HepG2 (cell line): ENCODE data around the gene RIPK3. TPM values are rescaled to one million over a fixed set of nuclear protein-coding genes. Genes with fewer than 3 reads are reported as not detected.
A peak's percentile ranks its signal among the peaks of the same experiment; 100 is the strongest.

ENCODE experiments used
- ADNP ChIP-seq: sonication (generic); formaldehyde crosslinking; IDR thresholded peaks from 2 replicates; pipeline ENCODE4 v1.4.0; 2020; ENCODE audit warnings: missing genetic modification reagents
- ARNTL ChIP-seq: sonication (generic); formaldehyde crosslinking; IDR thresholded peaks from 2 replicates; pipeline ENCODE4 v1.4.0; 2020; ENCODE audit warnings: mild to moderate bottlenecking, missing genetic modification reagents
- ELF3 ChIP-seq: IDR thresholded peaks from 2 replicates; pipeline ENCODE4 v1.6.1; 2016; ENCODE audit warnings: missing genetic modification reagents, missing compliant biosample characterization
- KDM1A ChIP-seq: IDR thresholded peaks from 2 replicates; pipeline ENCODE4 v1.6.1; 2016; ENCODE audit warnings: missing compliant biosample characterization
- KMT2A ChIP-seq: sonication (generic); formaldehyde crosslinking; IDR thresholded peaks from 2 replicates; pipeline ENCODE4 v1.4.0; 2020; ENCODE audit warnings: missing genetic modification reagents
- MTA1 ChIP-seq: sonication (generic); formaldehyde crosslinking; IDR thresholded peaks from 2 replicates; pipeline ENCODE4 v1.4.0; 2020; ENCODE audit warnings: missing genetic modification reagents, mild to moderate bottlenecking, borderline replicate concordance
- MXD4 ChIP-seq: IDR thresholded peaks from 2 replicates; pipeline ENCODE4 v1.6.1; 2016; ENCODE audit warnings: mild to moderate bottlenecking, missing biosample characterization, missing genetic modification reagents
- NFYB ChIP-seq: sonication (generic); formaldehyde crosslinking; IDR thresholded peaks from 2 replicates; pipeline ENCODE4 v1.4.0; 2020; ENCODE audit warnings: missing genetic modification reagents
- PAWR ChIP-seq: sonication (generic); formaldehyde crosslinking; IDR thresholded peaks from 2 replicates; pipeline ENCODE4 v1.4.0; 2020; ENCODE audit warnings: missing genetic modification reagents, mild to moderate bottlenecking, borderline replicate concordance
- ZFP1 ChIP-seq: IDR thresholded peaks from 2 replicates; pipeline ENCODE4 v1.6.1; 2016
- ZNF550 ChIP-seq: sonication (generic); formaldehyde crosslinking; IDR thresholded peaks from 2 replicates; pipeline ENCODE4 v1.4.0; 2020; ENCODE audit warnings: mild to moderate bottlenecking, missing genetic modification reagents, borderline replicate concordance
- ZNF564 ChIP-seq: sonication (generic); formaldehyde crosslinking; IDR thresholded peaks from 2 replicates; pipeline ENCODE4 v1.8.1; 2023; ENCODE audit warnings: mild to moderate bottlenecking, missing genetic modification reagents
- ZNF737 ChIP-seq: sonication (generic); formaldehyde crosslinking; IDR thresholded peaks from 2 replicates; pipeline ENCODE4 v1.5.0; 2020; ENCODE audit warnings: missing genetic modification reagents, mild to moderate bottlenecking, borderline replicate concordance
- ZNF749 ChIP-seq: sonication (generic); formaldehyde crosslinking; IDR thresholded peaks from 2 replicates; pipeline ENCODE4 v1.8.0; 2022; ENCODE audit warnings: mild to moderate bottlenecking, missing genetic modification reagents, moderate library complexity, borderline replicate concordance
- ZNF83 ChIP-seq: sonication (generic); formaldehyde crosslinking; IDR thresholded peaks from 2 replicates; pipeline ENCODE4 v1.4.0; 2020; ENCODE audit warnings: missing genetic modification reagents, mild to moderate bottlenecking, borderline replicate concordance
- ZSCAN31 ChIP-seq: sonication (generic); formaldehyde crosslinking; IDR thresholded peaks from 2 replicates; pipeline ENCODE4 v1.5.0; 2020; ENCODE audit warnings: low read depth, mild to moderate bottlenecking, missing genetic modification reagents
- polyA plus RNA-seq, 8 experiments: library from polyadenylated mRNA; depleted of rRNA in 3 of 8; stranded (reverse) in 7 of 8; unstranded in 1 of 8; fragments of >200 nt; fragmentation: Illumina TruSeq in 4 of 8; extraction: Trizol in 4 of 8; gene quantifications; 2 replicates each; pipeline versions ENCODE4 v1.2.1 to v1.2.3, GENCODE V29; 2011 to 2016; ENCODE audit warnings: low read depth in 4 of 8, missing spikeins in 1 of 8, mixed read lengths in 1 of 8; ENCODE audit not compliant: insufficient read depth in 1 of 8
- total RNA-seq, 5 experiments: library from RNA; depleted of rRNA; stranded (reverse); fragments of >200 nt; fragmentation: Illumina TruSeq; extraction: Trizol; gene quantifications; 2 replicates each; pipeline ENCODE4 v1.2.3, GENCODE V29; 2016; ENCODE audit warnings: low read depth in 1 of 5
- TF ChIP-seq, protein P1 (sequence below): sonication (generic); formaldehyde crosslinking; IDR thresholded peaks from 2 replicates; pipeline ENCODE4 v1.9.0; 2022; ENCODE audit warnings: low read depth, missing genetic modification reagents
- TF ChIP-seq, protein P2 (sequence below): sonication (generic); formaldehyde crosslinking; IDR thresholded peaks from 2 replicates; pipeline ENCODE4 v1.5.1; 2020; ENCODE audit warnings: missing genetic modification reagents, mild to moderate bottlenecking, borderline replicate concordance
- TF ChIP-seq, protein P3 (sequence below): sonication (generic); formaldehyde crosslinking; IDR thresholded peaks from 2 replicates; pipeline ENCODE4 v1.5.1; 2020; ENCODE audit warnings: mild to moderate bottlenecking, missing genetic modification reagents, moderate library complexity
- TF ChIP-seq, protein P4 (sequence below): sonication (generic); formaldehyde crosslinking; IDR thresholded peaks from 2 replicates; pipeline ENCODE4; 2020; ENCODE audit warnings: missing genetic modification reagents, mild to moderate bottlenecking, borderline replicate concordance
- TF ChIP-seq, protein P5 (sequence below): sonication (generic); formaldehyde crosslinking; IDR thresholded peaks from 2 replicates; pipeline ENCODE4 v1.4.0; 2020; ENCODE audit warnings: missing genetic modification reagents

Gene RIPK3
- total and polyA plus RNA-seq, 2 of the 13 experiments (the other 11 are each of a cell fraction or from before 2014, with no cell fraction given), result not detected

DNA sequence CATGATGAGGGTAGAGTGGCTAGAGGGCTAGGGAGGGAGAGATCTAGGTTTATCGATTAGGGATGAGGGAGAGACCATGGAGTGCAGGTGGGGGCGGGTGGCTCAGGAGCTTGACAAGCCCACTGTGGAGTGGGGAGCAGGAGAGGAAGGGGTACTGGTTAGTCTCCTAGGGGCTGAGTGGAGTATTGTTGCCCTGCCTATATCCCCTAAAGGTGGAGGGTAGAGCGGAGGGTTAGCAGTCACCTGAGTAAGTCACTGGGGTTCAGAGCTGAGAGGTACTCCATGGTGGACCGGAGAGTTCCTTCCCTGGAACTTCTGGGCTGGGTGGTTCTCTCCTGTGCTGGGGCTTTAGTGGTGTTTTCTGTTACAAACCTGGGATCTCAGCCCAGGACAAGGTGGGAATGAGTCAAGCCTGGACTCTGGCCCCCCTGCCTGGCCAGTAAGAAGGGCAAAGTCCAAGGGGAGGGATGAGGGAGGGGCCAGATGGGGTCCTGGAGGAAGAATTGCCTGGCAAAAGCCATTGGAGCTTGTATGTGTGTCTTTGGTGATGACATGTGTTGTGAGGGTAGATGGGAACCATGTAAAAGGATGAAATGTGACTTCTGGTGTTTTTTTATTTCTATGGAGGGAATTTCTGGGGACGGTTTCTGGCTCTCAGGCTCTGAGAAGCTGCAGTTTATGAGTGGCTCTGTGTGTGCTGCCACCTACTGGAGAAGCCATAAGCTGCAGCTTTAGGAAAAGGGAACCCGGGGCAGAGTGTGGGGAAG, 32.0 kb downstream of the RIPK3 start, which contains the start of gene CIDEB (continued):
- TF ChIP-seq, protein P1, sequence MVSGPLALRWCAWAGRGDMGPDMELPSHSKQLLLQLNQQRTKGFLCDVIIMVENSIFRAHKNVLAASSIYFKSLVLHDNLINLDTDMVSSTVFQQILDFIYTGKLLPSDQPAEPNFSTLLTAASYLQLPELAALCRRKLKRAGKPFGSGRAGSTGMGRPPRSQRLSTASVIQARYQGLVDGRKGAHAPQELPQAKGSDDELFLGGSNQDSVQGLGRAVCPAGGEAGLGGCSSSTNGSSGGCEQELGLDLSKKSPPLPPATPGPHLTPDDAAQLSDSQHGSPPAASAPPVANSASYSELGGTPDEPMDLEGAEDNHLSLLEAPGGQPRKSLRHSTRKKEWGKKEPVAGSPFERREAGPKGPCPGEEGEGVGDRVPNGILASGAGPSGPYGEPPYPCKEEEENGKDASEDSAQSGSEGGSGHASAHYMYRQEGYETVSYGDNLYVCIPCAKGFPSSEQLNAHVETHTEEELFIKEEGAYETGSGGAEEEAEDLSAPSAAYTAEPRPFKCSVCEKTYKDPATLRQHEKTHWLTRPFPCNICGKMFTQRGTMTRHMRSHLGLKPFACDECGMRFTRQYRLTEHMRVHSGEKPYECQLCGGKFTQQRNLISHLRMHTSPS (CRISPR knock-in tag), result peak; percentile 54
- TF ChIP-seq ZNF83 (CRISPR knock-in tag), result peak; percentile 96
- peak; percentile 43; the same call in 1 of the 2 replicates for TF ChIP-seq NFYB (CRISPR knock-in tag)
- peak; percentile 75; the same call in 1 of the 2 replicates for TF ChIP-seq ZNF749 (CRISPR knock-in tag)
- TF ChIP-seq ZSCAN31, result peak; percentile 69
- no peak for TF ChIP-seq ZNF564 (CRISPR knock-in tag)
- peak; percentile 97 for TF ChIP-seq ELF3
- no peak for TF ChIP-seq ADNP
- TF ChIP-seq ZNF737 (CRISPR knock-in tag), result no peak
- TF ChIP-seq, protein P2, sequence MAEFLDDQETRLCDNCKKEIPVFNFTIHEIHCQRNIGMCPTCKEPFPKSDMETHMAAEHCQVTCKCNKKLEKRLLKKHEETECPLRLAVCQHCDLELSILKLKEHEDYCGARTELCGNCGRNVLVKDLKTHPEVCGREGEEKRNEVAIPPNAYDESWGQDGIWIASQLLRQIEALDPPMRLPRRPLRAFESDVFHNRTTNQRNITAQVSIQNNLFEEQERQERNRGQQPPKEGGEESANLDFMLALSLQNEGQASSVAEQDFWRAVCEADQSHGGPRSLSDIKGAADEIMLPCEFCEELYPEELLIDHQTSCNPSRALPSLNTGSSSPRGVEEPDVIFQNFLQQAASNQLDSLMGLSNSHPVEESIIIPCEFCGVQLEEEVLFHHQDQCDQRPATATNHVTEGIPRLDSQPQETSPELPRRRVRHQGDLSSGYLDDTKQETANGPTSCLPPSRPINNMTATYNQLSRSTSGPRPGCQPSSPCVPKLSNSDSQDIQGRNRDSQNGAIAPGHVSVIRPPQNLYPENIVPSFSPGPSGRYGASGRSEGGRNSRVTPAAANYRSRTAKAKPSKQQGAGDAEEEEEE, result peak; percentile 48; the same call in 1 of the 2 replicates
- TF ChIP-seq MXD4 (CRISPR knock-in tag), result peak; percentile 95
- TF ChIP-seq, protein P3, sequence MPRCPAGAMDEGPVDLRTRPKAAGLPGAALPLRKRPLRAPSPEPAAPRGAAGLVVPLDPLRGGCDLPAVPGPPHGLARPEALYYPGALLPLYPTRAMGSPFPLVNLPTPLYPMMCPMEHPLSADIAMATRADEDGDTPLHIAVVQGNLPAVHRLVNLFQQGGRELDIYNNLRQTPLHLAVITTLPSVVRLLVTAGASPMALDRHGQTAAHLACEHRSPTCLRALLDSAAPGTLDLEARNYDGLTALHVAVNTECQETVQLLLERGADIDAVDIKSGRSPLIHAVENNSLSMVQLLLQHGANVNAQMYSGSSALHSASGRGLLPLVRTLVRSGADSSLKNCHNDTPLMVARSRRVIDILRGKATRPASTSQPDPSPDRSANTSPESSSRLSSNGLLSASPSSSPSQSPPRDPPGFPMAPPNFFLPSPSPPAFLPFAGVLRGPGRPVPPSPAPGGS (CRISPR knock-in tag), result peak; percentile 78
- TF ChIP-seq, protein P4, sequence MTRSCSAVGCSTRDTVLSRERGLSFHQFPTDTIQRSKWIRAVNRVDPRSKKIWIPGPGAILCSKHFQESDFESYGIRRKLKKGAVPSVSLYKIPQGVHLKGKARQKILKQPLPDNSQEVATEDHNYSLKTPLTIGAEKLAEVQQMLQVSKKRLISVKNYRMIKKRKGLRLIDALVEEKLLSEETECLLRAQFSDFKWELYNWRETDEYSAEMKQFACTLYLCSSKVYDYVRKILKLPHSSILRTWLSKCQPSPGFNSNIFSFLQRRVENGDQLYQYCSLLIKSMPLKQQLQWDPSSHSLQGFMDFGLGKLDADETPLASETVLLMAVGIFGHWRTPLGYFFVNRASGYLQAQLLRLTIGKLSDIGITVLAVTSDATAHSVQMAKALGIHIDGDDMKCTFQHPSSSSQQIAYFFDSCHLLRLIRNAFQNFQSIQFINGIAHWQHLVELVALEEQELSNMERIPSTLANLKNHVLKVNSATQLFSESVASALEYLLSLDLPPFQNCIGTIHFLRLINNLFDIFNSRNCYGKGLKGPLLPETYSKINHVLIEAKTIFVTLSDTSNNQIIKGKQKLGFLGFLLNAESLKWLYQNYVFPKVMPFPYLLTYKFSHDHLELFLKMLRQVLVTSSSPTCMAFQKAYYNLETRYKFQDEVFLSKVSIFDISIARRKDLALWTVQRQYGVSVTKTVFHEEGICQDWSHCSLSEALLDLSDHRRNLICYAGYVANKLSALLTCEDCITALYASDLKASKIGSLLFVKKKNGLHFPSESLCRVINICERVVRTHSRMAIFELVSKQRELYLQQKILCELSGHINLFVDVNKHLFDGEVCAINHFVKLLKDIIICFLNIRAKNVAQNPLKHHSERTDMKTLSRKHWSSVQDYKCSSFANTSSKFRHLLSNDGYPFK, result peak; percentile 91
- TF ChIP-seq ARNTL (CRISPR knock-in tag), result peak; percentile 84
- TF ChIP-seq KMT2A (CRISPR knock-in tag), result peak; percentile 87
- TF ChIP-seq ZNF550 (CRISPR knock-in tag), result peak; percentile 98
- no peak; the same call in 1 of the 2 replicates for TF ChIP-seq PAWR (CRISPR knock-in tag)
- TF ChIP-seq, protein P5, sequence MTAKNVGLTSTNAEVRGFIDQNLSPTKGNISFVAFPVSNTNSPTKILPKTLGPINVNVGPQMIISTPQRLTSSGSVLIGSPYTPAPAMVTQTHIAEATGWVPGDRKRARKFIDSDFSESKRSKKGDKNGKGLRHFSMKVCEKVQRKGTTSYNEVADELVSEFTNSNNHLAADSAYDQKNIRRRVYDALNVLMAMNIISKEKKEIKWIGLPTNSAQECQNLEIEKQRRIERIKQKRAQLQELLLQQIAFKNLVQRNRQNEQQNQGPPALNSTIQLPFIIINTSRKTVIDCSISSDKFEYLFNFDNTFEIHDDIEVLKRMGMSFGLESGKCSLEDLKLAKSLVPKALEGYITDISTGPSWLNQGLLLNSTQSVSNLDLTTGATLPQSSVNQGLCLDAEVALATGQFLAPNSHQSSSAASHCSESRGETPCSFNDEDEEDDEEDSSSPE, result peak; percentile 55; the same call in 1 of the 2 replicates
- peak; percentile 84; the same call in 1 of the 2 replicates for TF ChIP-seq ZFP1 (CRISPR knock-in tag)
- TF ChIP-seq KDM1A (CRISPR knock-in tag), result peak; percentile 73; the same call in 1 of the 2 replicates
- peak; percentile 97 for TF ChIP-seq MTA1 (CRISPR knock-in tag)
